Body of pancreas (tissue), 4 donors: Measurements from ENCODE around the gene FGF8.

Experiments used
- CTCF ChIP-seq, 7 experiments: fragments of 450-650 bp in 4 of 7; fragments of 200-600 bp in 3 of 7; sonication (generic) in 3 of 7; IDR thresholded peaks; one replicate each; pipeline ENCODE4 v1.5.1; 2016 to 2019; ENCODE audit warnings: antibody characterized with exemption in 7 of 7
- POLR2A ChIP-seq, 3 donors: fragments of 450-650 bp; IDR thresholded peaks; one replicate each; pipeline ENCODE4 v1.6.1; 2016; ENCODE audit warnings: antibody characterized with exemption in 3 of 3, mild to moderate bottlenecking in 2 of 3

- no peak for TF ChIP-seq CTCF (IDR thresholded peaks at IDR 0.05)
- no peak for TF ChIP-seq POLR2A (IDR thresholded peaks at IDR 0.05)
Observed at GRCh38 chr10:101781655-101781983, 5.7 kb upstream of the FGF8 start.
